Hepatocyte (in vitro differentiated cells): ENCODE results near the gene ZNF425.

Experiments used
- EZH2 ChIP-seq: fragments of 200-600 bp; sonication (generic); IDR thresholded peaks from 2 replicates; pipeline ENCODE4 v1.6.1; 2016; ENCODE audit warnings: antibody characterized with exemption, mild to moderate bottlenecking, borderline replicate concordance
- TF ChIP-seq, protein P1 (sequence below): fragments of 200-600 bp; sonication (generic); IDR thresholded peaks from 2 replicates; pipeline ENCODE4 v1.5.1; 2016; ENCODE audit warnings: antibody characterized with exemption, mild to moderate bottlenecking; ENCODE audit not compliant: poor library complexity

- TF ChIP-seq, protein P1, sequence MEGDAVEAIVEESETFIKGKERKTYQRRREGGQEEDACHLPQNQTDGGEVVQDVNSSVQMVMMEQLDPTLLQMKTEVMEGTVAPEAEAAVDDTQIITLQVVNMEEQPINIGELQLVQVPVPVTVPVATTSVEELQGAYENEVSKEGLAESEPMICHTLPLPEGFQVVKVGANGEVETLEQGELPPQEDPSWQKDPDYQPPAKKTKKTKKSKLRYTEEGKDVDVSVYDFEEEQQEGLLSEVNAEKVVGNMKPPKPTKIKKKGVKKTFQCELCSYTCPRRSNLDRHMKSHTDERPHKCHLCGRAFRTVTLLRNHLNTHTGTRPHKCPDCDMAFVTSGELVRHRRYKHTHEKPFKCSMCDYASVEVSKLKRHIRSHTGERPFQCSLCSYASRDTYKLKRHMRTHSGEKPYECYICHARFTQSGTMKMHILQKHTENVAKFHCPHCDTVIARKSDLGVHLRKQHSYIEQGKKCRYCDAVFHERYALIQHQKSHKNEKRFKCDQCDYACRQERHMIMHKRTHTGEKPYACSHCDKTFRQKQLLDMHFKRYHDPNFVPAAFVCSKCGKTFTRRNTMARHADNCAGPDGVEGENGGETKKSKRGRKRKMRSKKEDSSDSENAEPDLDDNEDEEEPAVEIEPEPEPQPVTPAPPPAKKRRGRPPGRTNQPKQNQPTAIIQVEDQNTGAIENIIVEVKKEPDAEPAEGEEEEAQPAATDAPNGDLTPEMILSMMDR = no peak
- no peak for TF ChIP-seq EZH2
These were observed 62.6 kb downstream of the ZNF425 start for GRCh38 chr7:149063476-149063875.
